HepG2 (cell line): ENCODE results near the gene FUBP3. TPM values are rescaled to one million over a fixed set of nuclear protein-coding genes. Genes with fewer than 3 reads are reported as not detected.

Experiments used
- ATAC-seq: fragments of 200-7000 bp; cut with Tn5 transposase; 3 replicates; pipeline ENCODE4 v1.9.1; 2020; ENCODE audit warnings: mild to moderate bottlenecking, moderate library complexity
- BruUV-seq: library from RNA; stranded (reverse); fragments of 400-500 nt; replicated peaks from 2 replicates; lab custom pipeline; 2021; lab: Mats Ljungman, UMichigan
- CTCF ChIA-PET: fragments of 300-600 bp; formaldehyde crosslinking; extraction: SDS; loops from one replicate; lab custom pipeline; 2021; ENCODE audit warnings: low total read pairs, inconsistent platforms, low intra/inter-chr PET ratio; lab: Yijun Ruan, JAX
- POLR2A ChIA-PET: fragments of 350-600 bp; sonication (Branson Sonifier 250); formaldehyde crosslinking; loops from one replicate; lab custom pipeline; 2020; ENCODE audit warnings: antibody characterized with exemption, inconsistent platforms; lab: Yijun Ruan, JAX
- DNase-seq: peaks from one replicate; pipeline ENCODE4 v3.0.0-alpha.2; 2015; ENCODE audit warnings: low spot score
- FAIRE-seq: peaks from 3 replicates; lab custom pipeline; 2011; peaks lifted over from hg19 to GRCh38; lab: Jason Lieb, UNC
- H2AFZ ChIP-seq: one replicate; pipeline ENCODE4 v1.6.1; 2011; ENCODE audit warnings: low read length, inconsistent platforms
- H3K27ac ChIP-seq: fragments of 300-600 bp; 3 replicates; pipeline ENCODE4 v1.8.0; 2011; ENCODE audit warnings: mixed run types, mild to moderate bottlenecking, mixed read lengths, low read length, inconsistent platforms; ENCODE audit not compliant: insufficient read depth; ENCODE audit errors: extremely low read length
- H3K27me3 ChIP-seq, 2 experiments: fragments of 200-600 bp in 1 of 2; 2 replicates in 1 of 2; 3 replicates in 1 of 2; pipeline versions ENCODE4 v1.6.0 to v1.8.0; 2011; ENCODE audit warnings: low read length in 2 of 2, mild to moderate bottlenecking in 2 of 2, moderate library complexity in 2 of 2, inconsistent platforms in 1 of 2; ENCODE audit not compliant: insufficient read depth in 2 of 2, control insufficient read depth in 1 of 2
- H3K36me3 ChIP-seq, 2 experiments: fragments of 200-600 bp in 1 of 2; replicated peaks in 1 of 2; 2 replicates in 1 of 2; 3 replicates in 1 of 2; pipeline versions ENCODE4 v1.5.1 to v1.8.0; 2011; ENCODE audit warnings: low read length in 2 of 2, inconsistent platforms in 1 of 2; ENCODE audit not compliant: insufficient read depth in 2 of 2, control insufficient read depth in 1 of 2
- H3K4me1 ChIP-seq: 2 replicates; pipeline ENCODE4 v1.5.1; 2012; ENCODE audit warnings: low read length, inconsistent platforms; ENCODE audit not compliant: insufficient read depth
- H3K4me2 ChIP-seq: 2 replicates; pipeline ENCODE4 v1.6.0; 2011; ENCODE audit warnings: low read depth, low read length, inconsistent platforms
- H3K4me3 ChIP-seq, 3 experiments: fragments of 200-600 bp in 1 of 3; sonication (generic), shearing (Covaris generic) in 1 of 3; replicated peaks in 1 of 3; 2 replicates each; pipeline ENCODE4 v1.5.1; 2011 to 2016; ENCODE audit warnings: low read length in 3 of 3, inconsistent platforms in 2 of 3, low read depth in 2 of 3, mild to moderate bottlenecking in 2 of 3, control low read depth in 1 of 3, mixed read lengths in 1 of 3; ENCODE audit not compliant: insufficient read depth in 1 of 3
- H3K79me2 ChIP-seq: one replicate; pipeline ENCODE4 v1.6.1; 2011; ENCODE audit warnings: low read length, inconsistent platforms; ENCODE audit not compliant: insufficient read depth
- H3K9ac ChIP-seq: 2 replicates; pipeline ENCODE4 v1.6.0; 2011; ENCODE audit warnings: mild to moderate bottlenecking, low read depth, low read length, inconsistent platforms; ENCODE audit not compliant: insufficient read depth
- H3K9me3 ChIP-seq: 2 replicates; pipeline ENCODE4 v1.5.1; 2012; ENCODE audit warnings: mild to moderate bottlenecking, low read length
- H4K20me1 ChIP-seq: 2 replicates; pipeline ENCODE4 v1.6.0; 2011; ENCODE audit warnings: inconsistent platforms, mild to moderate bottlenecking, low read length, moderate library complexity; ENCODE audit not compliant: insufficient read depth
- CCDC6 ChIP-seq: sonication (generic); formaldehyde crosslinking; IDR thresholded peaks from 2 replicates; pipeline ENCODE4 v1.8.1; 2022; ENCODE audit warnings: mild to moderate bottlenecking, missing genetic modification reagents, moderate library complexity
- KAT2B ChIP-seq: fragments of 150-350 bp; IDR thresholded peaks from 2 replicates; pipeline ENCODE4 v1.6.1; 2014; ENCODE audit warnings: low read depth, low read length, borderline replicate concordance
- MAFG ChIP-seq: sonication (generic); formaldehyde crosslinking; IDR thresholded peaks from 2 replicates; pipeline ENCODE4 v1.5.1; 2020; ENCODE audit warnings: mild to moderate bottlenecking, missing genetic modification reagents
- MYNN ChIP-seq: sonication (generic); formaldehyde crosslinking; IDR thresholded peaks from 2 replicates; pipeline ENCODE4 v1.4.0; 2020; ENCODE audit warnings: mild to moderate bottlenecking, low read depth, missing genetic modification reagents
- NCOA5 ChIP-seq: sonication (generic); formaldehyde crosslinking; IDR thresholded peaks from 2 replicates; pipeline ENCODE4 v1.4.0; 2020; ENCODE audit warnings: missing genetic modification reagents
- PRMT3 ChIP-seq: sonication (generic); formaldehyde crosslinking; IDR thresholded peaks from 2 replicates; pipeline ENCODE4 v1.8.1; 2022; ENCODE audit warnings: low read depth, mild to moderate bottlenecking, moderate library complexity, missing genetic modification reagents, borderline replicate concordance
- RBFOX2 ChIP-seq: fragments of 200-400 bp; formaldehyde crosslinking; IDR thresholded peaks from 2 replicates; pipeline ENCODE4 v1.6.1; 2017; ENCODE audit warnings: low read depth, mild to moderate bottlenecking, low read length
- SOX5 ChIP-seq: IDR thresholded peaks from 2 replicates; pipeline ENCODE4 v1.6.1; 2016; ENCODE audit warnings: borderline replicate concordance
- TEF ChIP-seq: sonication (generic); formaldehyde crosslinking; IDR thresholded peaks from 2 replicates; pipeline ENCODE4 v1.5.0; 2020; ENCODE audit warnings: missing genetic modification reagents
- THAP8 ChIP-seq: sonication (generic); formaldehyde crosslinking; IDR thresholded peaks from 2 replicates; pipeline ENCODE4 v1.5.1; 2020; ENCODE audit warnings: missing genetic modification reagents, mild to moderate bottlenecking, borderline replicate concordance
- ZBTB40 ChIP-seq, 2 experiments: fragments of 450-650 bp in 1 of 2; sonication (generic) in 1 of 2; formaldehyde crosslinking in 1 of 2; IDR thresholded peaks; 2 replicates each; pipeline versions ENCODE4 v1.6.1 to v1.8.0; 2016 to 2022; ENCODE audit warnings: antibody characterized with exemption in 1 of 2, mild to moderate bottlenecking in 1 of 2, missing genetic modification reagents in 1 of 2
- ZFP37 ChIP-seq: sonication (generic); formaldehyde crosslinking; IDR thresholded peaks from 2 replicates; pipeline ENCODE4 v1.4.0; 2020; ENCODE audit warnings: missing genetic modification reagents, borderline replicate concordance
- ZKSCAN8 ChIP-seq: IDR thresholded peaks from 2 replicates; pipeline ENCODE4 v1.6.1; 2016; ENCODE audit warnings: borderline replicate concordance, missing genetic modification reagents, missing compliant biosample characterization
- WGBS: methylation state at CpG from one replicate; pipeline ENCODE4 v1.1.6; 2017; ENCODE audit warnings: low lambda C conversion rate; 5-methylcytosine and 5-hydroxymethylcytosine counted together
- in situ Hi-C: cut with HindIII; loops from 2 replicates; pipeline ENCODE4 v1.10.0; 2017; ENCODE audit warnings: low pct_unique_long_range_greater_than_20kb; ENCODE audit not compliant: extremely low pct_ligation_motif_present
- intact Hi-C: fragments of 100-400 bp; cut with micrococcal nuclease; formaldehyde crosslinking; loops from one replicate; pipeline ENCODE4 v1.10.0; 2022; ENCODE audit not compliant: unreplicated experiment
- polyA plus RNA-seq, 8 experiments: library from polyadenylated mRNA; depleted of rRNA in 3 of 8; stranded (reverse) in 7 of 8; unstranded in 1 of 8; fragments of >200 nt; fragmentation: Illumina TruSeq in 4 of 8; extraction: Trizol in 4 of 8; gene quantifications; 2 replicates each; pipeline versions ENCODE4 v1.2.1 to v1.2.3, GENCODE V29; 2011 to 2016; ENCODE audit warnings: low read depth in 4 of 8, missing spikeins in 1 of 8, mixed read lengths in 1 of 8; ENCODE audit not compliant: insufficient read depth in 1 of 8
- total RNA-seq, 5 experiments: library from RNA; depleted of rRNA; stranded (reverse); fragments of >200 nt; fragmentation: Illumina TruSeq; extraction: Trizol; gene quantifications; 2 replicates each; pipeline ENCODE4 v1.2.3, GENCODE V29; 2016; ENCODE audit warnings: low read depth in 1 of 5

Gene FUBP3
- total and polyA plus RNA-seq, 2 of the 13 experiments (the other 11 are each of a cell fraction or from before 2014, with no cell fraction given), result 28.7 to 40.0 TPM

- WGBS, result 60% methylated on average over 13 of the region's 18 CpGs
- TF ChIP-seq MAFG (CRISPR knock-in tag) (no peak), NCOA5 (CRISPR knock-in tag) (no peak), PRMT3 (CRISPR knock-in tag) (no peak), THAP8 (CRISPR knock-in tag) (no peak), ZKSCAN8 (no peak), ZBTB40 (IDR thresholded peaks at IDR 0.05) (no peak), ZBTB40 (CRISPR knock-in tag; IDR thresholded peaks at IDR 0.05) (no peak), ZFP37 (no peak), SOX5 (CRISPR knock-in tag) (no peak), RBFOX2 (no peak), KAT2B (no peak), TEF (CRISPR knock-in tag) (no peak), CCDC6 (CRISPR knock-in tag) (no peak), MYNN (no peak)
- intact Hi-C loops, result no loop called here
- H3K9me3 ChIP-seq, result no peaks in the 10 kb centered on the region
- DNase-seq (no peak), ATAC-seq (peak; percentile 41), FAIRE-seq (no peak)
- no peak overlapping the region for H3K27ac ChIP-seq
- H3K4me3 ChIP-seq, result no peak overlapping the region; a peak in 1 of 6 replicates
- no peaks in the 10 kb centered on the region for H3K36me3 ChIP-seq
- BruUV-seq, result no TSS peak
- H4K20me1 ChIP-seq, result no peaks in the 10 kb centered on the region
- no peaks in the 10 kb centered on the region for H3K79me2 ChIP-seq
- CTCF ChIA-PET, result no interaction called here
- POLR2A ChIA-PET, result interaction anchor here (0.6 to 0.9 kb wide), 3 partner anchors 22 to 66 kb away, joined by 3 read pairs; no protein-coding TSS in a partner anchor
- in situ Hi-C loops, result no loop called here
- peaks cover 14% of the 10 kb centered on the region for H3K4me1 ChIP-seq
- peak overlapping the region; percentile 42 for H3K4me2 ChIP-seq
- peak overlapping the region; percentile 36 for H2AFZ ChIP-seq
- H3K27me3 ChIP-seq, result peaks cover 0 to 11% of the 10 kb centered on the region in 2 experiments; a peak in 2 of 5 replicates
- H3K9ac ChIP-seq, result no peak overlapping the region
Observed at GRCh38 chr9:130556396-130557076, 22.8 kb upstream of the FUBP3 start.
